ENCODE data around the gene SLC4A4. TPM values are rescaled to one million over a fixed set of nuclear protein-coding genes. Genes with fewer than 3 reads are reported as not detected.

SLC4A4 gene
- total and polyA plus RNA-seq, 4 donors: 3.0 to 36.7 (median 8.2) TPM

DNA sequence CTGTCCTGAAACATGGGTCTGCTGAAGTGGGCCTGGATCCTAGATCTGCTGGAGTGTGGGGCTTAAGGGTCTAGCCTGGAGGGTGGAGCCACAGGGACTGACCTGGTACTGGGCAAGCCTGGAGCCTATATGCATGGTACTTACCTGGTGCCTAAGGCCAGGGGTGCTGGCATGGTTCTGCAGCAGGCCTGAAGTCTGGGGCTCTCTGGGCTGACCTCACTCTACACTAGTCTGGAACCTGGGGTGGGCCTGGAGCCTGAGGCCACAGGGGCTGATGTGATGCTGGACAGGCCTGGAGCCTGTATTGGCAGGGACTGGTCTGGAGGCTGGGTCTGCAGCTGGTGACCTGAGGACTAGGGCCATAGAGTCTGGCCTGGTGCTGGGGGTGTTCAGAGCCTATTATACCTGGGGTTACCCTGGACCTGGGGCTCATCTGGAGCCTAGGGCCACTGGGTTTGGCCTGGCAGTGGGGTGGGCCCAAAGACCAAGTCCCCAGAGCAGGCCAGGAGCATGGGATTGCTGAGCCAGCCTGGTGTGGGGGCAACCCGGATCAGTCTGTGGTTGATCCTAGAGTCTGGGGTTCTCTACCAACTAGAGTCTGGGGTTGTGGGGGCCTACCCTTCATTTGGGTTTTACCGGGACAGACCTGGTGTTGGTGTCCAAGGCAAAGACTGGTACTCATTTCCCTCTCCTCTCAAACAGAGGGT, 179.6 kb downstream of the SLC4A4 start:
- no peak overlapping the region for H3K4me3 ChIP-seq (ENCODE audit: low read depth in 1 of 3, low read length in 3 of 3)
- H3K27me3 ChIP-seq (ENCODE audit: control insufficient read depth in 4 of 4, insufficient read depth in 4 of 4, low read length in 3 of 4): no peaks in the 10 kb centered on the region
- no peak overlapping the region for H3K9ac ChIP-seq (ENCODE audit: low read depth in 1 of 2, low read length in 2 of 2)
- no peak overlapping the region for H3K27ac ChIP-seq (ENCODE audit: low read depth in 1 of 2, low read length in 2 of 2)
- no peak for DNase-seq (ENCODE audit: low spot score)
- H3K36me3 ChIP-seq (ENCODE audit: control insufficient read depth in 4 of 4, insufficient read depth in 3 of 4, low read depth in 1 of 4, low read length in 3 of 4): no peaks in the 10 kb centered on the region
- 95% methylated on average over 2 of the region's 2 CpGs for WGBS
- no peaks in the 10 kb centered on the region for H3K4me1 ChIP-seq (ENCODE audit: control insufficient read depth in 4 of 4, insufficient read depth in 4 of 4, low read length in 3 of 4)
- H3K9me3 ChIP-seq (ENCODE audit: control insufficient read depth in 4 of 4, low read length in 3 of 4): no peaks in the 10 kb centered on the region
- no peak for TF ChIP-seq FOXA1 (IDR thresholded peaks at IDR 0.05)
- no peak for TF ChIP-seq RAD21 (IDR thresholded peaks at IDR 0.05)
- no peak for TF ChIP-seq GABPA (IDR thresholded peaks at IDR 0.05 in 1 of 2, conservative IDR thresholded peaks at IDR 0.05 in 1 of 2)
- TF ChIP-seq FOXA2 (IDR thresholded peaks at IDR 0.05): no peak
- no peak for TF ChIP-seq YY1 (IDR thresholded peaks at IDR 0.05)
- TF ChIP-seq, protein P1, sequence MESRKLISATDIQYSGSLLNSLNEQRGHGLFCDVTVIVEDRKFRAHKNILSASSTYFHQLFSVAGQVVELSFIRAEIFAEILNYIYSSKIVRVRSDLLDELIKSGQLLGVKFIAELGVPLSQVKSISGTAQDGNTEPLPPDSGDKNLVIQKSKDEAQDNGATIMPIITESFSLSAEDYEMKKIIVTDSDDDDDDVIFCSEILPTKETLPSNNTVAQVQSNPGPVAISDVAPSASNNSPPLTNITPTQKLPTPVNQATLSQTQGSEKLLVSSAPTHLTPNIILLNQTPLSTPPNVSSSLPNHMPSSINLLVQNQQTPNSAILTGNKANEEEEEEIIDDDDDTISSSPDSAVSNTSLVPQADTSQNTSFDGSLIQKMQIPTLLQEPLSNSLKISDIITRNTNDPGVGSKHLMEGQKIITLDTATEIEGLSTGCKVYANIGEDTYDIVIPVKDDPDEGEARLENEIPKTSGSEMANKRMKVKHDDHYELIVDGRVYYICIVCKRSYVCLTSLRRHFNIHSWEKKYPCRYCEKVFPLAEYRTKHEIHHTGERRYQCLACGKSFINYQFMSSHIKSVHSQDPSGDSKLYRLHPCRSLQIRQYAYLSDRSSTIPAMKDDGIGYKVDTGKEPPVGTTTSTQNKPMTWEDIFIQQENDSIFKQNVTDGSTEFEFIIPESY (IDR thresholded peaks at IDR 0.05): no peak
- TF ChIP-seq, protein P2, sequence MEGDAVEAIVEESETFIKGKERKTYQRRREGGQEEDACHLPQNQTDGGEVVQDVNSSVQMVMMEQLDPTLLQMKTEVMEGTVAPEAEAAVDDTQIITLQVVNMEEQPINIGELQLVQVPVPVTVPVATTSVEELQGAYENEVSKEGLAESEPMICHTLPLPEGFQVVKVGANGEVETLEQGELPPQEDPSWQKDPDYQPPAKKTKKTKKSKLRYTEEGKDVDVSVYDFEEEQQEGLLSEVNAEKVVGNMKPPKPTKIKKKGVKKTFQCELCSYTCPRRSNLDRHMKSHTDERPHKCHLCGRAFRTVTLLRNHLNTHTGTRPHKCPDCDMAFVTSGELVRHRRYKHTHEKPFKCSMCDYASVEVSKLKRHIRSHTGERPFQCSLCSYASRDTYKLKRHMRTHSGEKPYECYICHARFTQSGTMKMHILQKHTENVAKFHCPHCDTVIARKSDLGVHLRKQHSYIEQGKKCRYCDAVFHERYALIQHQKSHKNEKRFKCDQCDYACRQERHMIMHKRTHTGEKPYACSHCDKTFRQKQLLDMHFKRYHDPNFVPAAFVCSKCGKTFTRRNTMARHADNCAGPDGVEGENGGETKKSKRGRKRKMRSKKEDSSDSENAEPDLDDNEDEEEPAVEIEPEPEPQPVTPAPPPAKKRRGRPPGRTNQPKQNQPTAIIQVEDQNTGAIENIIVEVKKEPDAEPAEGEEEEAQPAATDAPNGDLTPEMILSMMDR (IDR thresholded peaks at IDR 0.05; ENCODE audit: low read depth, low read length, missing input control): no peak
- TF ChIP-seq NR2F2 (IDR thresholded peaks at IDR 0.05): no peak
- TF ChIP-seq SP1 (IDR thresholded peaks at IDR 0.05): no peak
- no peak for TF ChIP-seq JUND (IDR thresholded peaks at IDR 0.05)
- no peak for TF ChIP-seq RXRA (IDR thresholded peaks at IDR 0.05)
- TF ChIP-seq, protein P3, sequence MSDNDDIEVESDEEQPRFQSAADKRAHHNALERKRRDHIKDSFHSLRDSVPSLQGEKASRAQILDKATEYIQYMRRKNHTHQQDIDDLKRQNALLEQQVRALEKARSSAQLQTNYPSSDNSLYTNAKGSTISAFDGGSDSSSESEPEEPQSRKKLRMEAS (IDR thresholded peaks at IDR 0.05): no peak
- TF ChIP-seq, protein P4, sequence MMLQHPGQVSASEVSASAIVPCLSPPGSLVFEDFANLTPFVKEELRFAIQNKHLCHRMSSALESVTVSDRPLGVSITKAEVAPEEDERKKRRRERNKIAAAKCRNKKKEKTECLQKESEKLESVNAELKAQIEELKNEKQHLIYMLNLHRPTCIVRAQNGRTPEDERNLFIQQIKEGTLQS (IDR thresholded peaks at IDR 0.05): no peak
- TF ChIP-seq TAF1 (conservative IDR thresholded peaks at IDR 0.05): no peak
- TF ChIP-seq HNF4A (conservative IDR thresholded peaks at IDR 0.05): no peak
- no peak for TF ChIP-seq EGR1 (IDR thresholded peaks at IDR 0.05; ENCODE audit: low read depth in 2 of 2)

DNA sequence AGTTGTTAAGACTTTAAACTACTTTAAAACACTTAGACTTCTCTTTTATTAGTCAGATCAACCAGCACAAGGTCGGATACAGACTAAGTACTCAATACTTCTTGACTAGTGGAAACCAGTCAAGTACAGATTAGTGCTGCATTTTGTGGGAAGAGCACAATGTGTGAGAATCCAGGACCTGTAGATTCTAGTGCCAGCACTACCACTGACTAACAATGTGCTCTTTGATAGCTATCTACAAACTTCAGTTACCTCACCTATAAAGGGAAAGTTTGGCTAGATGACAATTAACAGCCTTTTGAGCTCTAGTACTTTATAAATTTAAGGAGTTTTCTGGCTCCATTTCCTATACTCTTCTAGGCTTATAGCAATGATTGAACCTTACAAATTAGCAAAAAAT, 181.5 kb downstream of the SLC4A4 start:
- no peak overlapping the region for H3K27ac ChIP-seq (ENCODE audit: low read depth in 1 of 2, low read length in 2 of 2)
- no peak for DNase-seq (ENCODE audit: low spot score)
- H3K36me3 ChIP-seq (ENCODE audit: control insufficient read depth in 4 of 4, insufficient read depth in 3 of 4, low read depth in 1 of 4, low read length in 3 of 4): no peaks in the 10 kb centered on the region
- H3K9ac ChIP-seq (ENCODE audit: low read depth in 1 of 2, low read length in 2 of 2): no peak overlapping the region
- H3K9me3 ChIP-seq (ENCODE audit: control insufficient read depth in 4 of 4, low read length in 3 of 4): no peaks in the 10 kb centered on the region
- no peaks in the 10 kb centered on the region for H3K27me3 ChIP-seq (ENCODE audit: control insufficient read depth in 4 of 4, insufficient read depth in 4 of 4, low read length in 3 of 4)
- no peak overlapping the region for H3K4me3 ChIP-seq (ENCODE audit: low read depth in 1 of 3, low read length in 3 of 3)
- no peaks in the 10 kb centered on the region for H3K4me1 ChIP-seq (ENCODE audit: control insufficient read depth in 4 of 4, insufficient read depth in 4 of 4, low read length in 3 of 4)
- 88% methylated on average over 1 of the region's 1 CpG for WGBS
- TF ChIP-seq, protein P1 (IDR thresholded peaks at IDR 0.05): no peak
- TF ChIP-seq HNF4G (IDR thresholded peaks at IDR 0.05) (no peak), RAD21 (IDR thresholded peaks at IDR 0.05) (no peak), YY1 (IDR thresholded peaks at IDR 0.05) (no peak), FOXA1 (IDR thresholded peaks at IDR 0.05) (no peak), RXRA (IDR thresholded peaks at IDR 0.05) (no peak), GABPA (IDR thresholded peaks at IDR 0.05 in 1 of 2, conservative IDR thresholded peaks at IDR 0.05 in 1 of 2) (no peak), TAF1 (conservative IDR thresholded peaks at IDR 0.05) (no peak), NR2F2 (IDR thresholded peaks at IDR 0.05) (no peak), HNF4A (conservative IDR thresholded peaks at IDR 0.05) (no peak), SP1 (IDR thresholded peaks at IDR 0.05) (no peak), JUND (IDR thresholded peaks at IDR 0.05) (no peak), EGR1 (IDR thresholded peaks at IDR 0.05; ENCODE audit: low read depth in 2 of 2) (no peak)
- TF ChIP-seq, protein P2 (IDR thresholded peaks at IDR 0.05; ENCODE audit: low read depth, low read length, missing input control): no peak
- TF ChIP-seq, protein P3 (IDR thresholded peaks at IDR 0.05): no peak
- TF ChIP-seq, protein P4 (IDR thresholded peaks at IDR 0.05): no peak

All from liver (tissue), 9 donors.